K562 (cell line): Measurements from ENCODE around the gene CENPO. TPM values are rescaled to one million over a fixed set of nuclear protein-coding genes. Genes with fewer than 3 reads are reported as not detected.

Experiments used
- ATAC-seq: fragments of 200-7000 bp; cut with Tn5 transposase; 3 replicates; pipeline ENCODE4 v1.9.1; 2020; ENCODE audit warnings: moderate library complexity
- BruUV-seq: library from RNA; stranded (reverse); fragments of 400-500 nt; replicated peaks from 2 replicates; lab custom pipeline; 2021; lab: Mats Ljungman, UMichigan
- CTCF ChIA-PET: fragments of 300-600 bp; formaldehyde crosslinking; extraction: SDS; loops from one replicate; lab custom pipeline; 2021; ENCODE audit warnings: low intra/inter-chr PET ratio; lab: Yijun Ruan, JAX
- POLR2A ChIA-PET: fragments of 300-600, 350-650 bp; sonication (Branson Sonifier 250); formaldehyde crosslinking; extraction: SDS; loops from one replicate; lab custom pipeline; 2021; ENCODE audit warnings: antibody characterized with exemption, inconsistent platforms; lab: Yijun Ruan, JAX
- DNase-seq, 4 experiments: peaks; one replicate each; pipeline versions ENCODE4 v3.0.0 to v3.0.0-alpha.2; 2011 to 2018; ENCODE audit warnings: low spot score in 3 of 4, mixed read lengths in 3 of 4; ENCODE audit errors: extremely low read depth in 1 of 4
- FAIRE-seq: peaks from 2 replicates; lab custom pipeline; 2011; peaks lifted over from hg19 to GRCh38; lab: Jason Lieb, UNC
- H2AFZ ChIP-seq: 2 replicates; pipeline ENCODE4 v1.6.0; 2011; ENCODE audit warnings: low read depth, low read length, control low read depth, inconsistent platforms
- H3K27ac ChIP-seq: fragments of 200-600 bp; 3 replicates; pipeline ENCODE4 v1.8.0; 2011; ENCODE audit warnings: low read depth, mild to moderate bottlenecking, control low read depth, inconsistent platforms, low read length, moderate library complexity, mixed read lengths; ENCODE audit errors: extremely low read depth
- H3K27me3 ChIP-seq, 2 experiments: fragments of 300-600 bp in 1 of 2; 2 replicates in 1 of 2; 3 replicates in 1 of 2; pipeline versions ENCODE4 v1.6.0 to v1.8.0; 2011; ENCODE audit warnings: inconsistent platforms in 2 of 2, low read length in 2 of 2, mild to moderate bottlenecking in 1 of 2, mixed read lengths in 1 of 2, moderate library complexity in 1 of 2; ENCODE audit not compliant: control insufficient read depth in 2 of 2, insufficient read depth in 2 of 2
- H3K36me3 ChIP-seq: fragments of 300-600 bp; 3 replicates; pipeline ENCODE4 v1.8.0; 2011; ENCODE audit warnings: mild to moderate bottlenecking, low read length, inconsistent platforms; ENCODE audit not compliant: control insufficient read depth, insufficient read depth
- H3K4me1 ChIP-seq, 2 experiments: fragments of 200-600 bp in 1 of 2; replicated peaks in 1 of 2; 2 replicates in 1 of 2; 3 replicates in 1 of 2; pipeline versions ENCODE4 v1.5.1 to v1.8.0; 2011; ENCODE audit warnings: inconsistent platforms in 2 of 2, low read length in 2 of 2, mild to moderate bottlenecking in 1 of 2, mixed read lengths in 1 of 2, moderate library complexity in 1 of 2; ENCODE audit not compliant: control insufficient read depth in 2 of 2, insufficient read depth in 2 of 2
- H3K4me2 ChIP-seq: 2 replicates; pipeline ENCODE4 v1.6.1; 2011; ENCODE audit warnings: low read length, control low read depth, inconsistent platforms, mixed read lengths; ENCODE audit not compliant: insufficient read depth
- H3K4me3 ChIP-seq: fragments of 200-600 bp; sonication (generic), shearing (Covaris generic); 2 replicates; pipeline ENCODE4 v1.5.1; 2016; ENCODE audit warnings: control low read depth, inconsistent platforms
- H3K79me2 ChIP-seq: fragments of 200-600 bp; 3 replicates; pipeline ENCODE4 v1.8.0; 2011; ENCODE audit warnings: low read length, inconsistent platforms; ENCODE audit not compliant: control insufficient read depth, insufficient read depth
- H3K9ac ChIP-seq, 2 experiments: 2 replicates each; pipeline versions ENCODE4 v1.6.0 to v1.6.1; 2011; ENCODE audit warnings: low read depth in 2 of 2, low read length in 2 of 2, control low read depth in 1 of 2, inconsistent platforms in 1 of 2, mild to moderate bottlenecking in 1 of 2, mixed read lengths in 1 of 2; ENCODE audit not compliant: insufficient read depth in 1 of 2
- H3K9me1 ChIP-seq: one replicate; pipeline ENCODE4 v1.6.0; 2011; ENCODE audit warnings: inconsistent platforms, mild to moderate bottlenecking, low read length, moderate library complexity; ENCODE audit not compliant: control insufficient read depth, insufficient read depth
- H3K9me3 ChIP-seq: replicated peaks from 2 replicates; pipeline ENCODE4 v1.5.1; 2011; ENCODE audit warnings: low read depth, low read length, inconsistent platforms; ENCODE audit not compliant: control insufficient read depth, insufficient read depth
- H4K20me1 ChIP-seq: replicated peaks from 2 replicates; pipeline ENCODE4 v1.6.1; 2011; ENCODE audit warnings: low read length, inconsistent platforms, mixed read lengths; ENCODE audit not compliant: control insufficient read depth, insufficient read depth
- ATF1 ChIP-seq, 2 experiments: fragments of 450-650 bp in 1 of 2; IDR thresholded peaks; 2 replicates each; pipeline ENCODE4 v1.6.1; 2016; ENCODE audit warnings: missing compliant biosample characterization in 1 of 2, missing genetic modification characterization in 1 of 2
- E2F6 ChIP-seq, 2 experiments: IDR thresholded peaks; 2 replicates each; pipeline ENCODE4 v1.6.1; 2011; ENCODE audit warnings: borderline replicate concordance in 1 of 2, control low read depth in 1 of 2, low read depth in 1 of 2, low read length in 1 of 2, mild to moderate bottlenecking in 1 of 2, mixed read lengths in 1 of 2, moderate library complexity in 1 of 2; ENCODE audit not compliant: insufficient read depth in 1 of 2, insufficient read length in 1 of 2, poor library complexity in 1 of 2, severe bottlenecking in 1 of 2; ENCODE audit errors: extremely low read depth in 1 of 2
- EP400 ChIP-seq: fragments of 450-650 bp; IDR thresholded peaks from 2 replicates; pipeline ENCODE4 v1.6.1; 2017; ENCODE audit warnings: antibody characterized with exemption, mild to moderate bottlenecking, moderate library complexity
- IRF9 ChIP-seq: fragments of 450-650 bp; IDR thresholded peaks from 2 replicates; pipeline ENCODE4 v1.6.1; 2016; ENCODE audit warnings: missing biosample characterization, missing genetic modification characterization
- KLF6 ChIP-seq: fragments of 250-450 bp; sonication (Bioruptor Pico); IDR thresholded peaks from 2 replicates; pipeline ENCODE4 v1.4.0; 2020; ENCODE audit warnings: mild to moderate bottlenecking, moderate library complexity, borderline replicate concordance
- POLR2A ChIP-seq: fragments of 450-650 bp; conservative IDR thresholded peaks from 2 replicates; pipeline ENCODE4 v1.6.1; 2016
- POLR2AphosphoS5 ChIP-seq: IDR thresholded peaks from 2 replicates; pipeline ENCODE4 v1.6.1; 2011; ENCODE audit warnings: mild to moderate bottlenecking, low read depth, low read length, moderate library complexity; ENCODE audit not compliant: control insufficient read depth, insufficient read depth
- SRSF3 ChIP-seq: fragments of 200-400 bp; formaldehyde crosslinking; IDR thresholded peaks from 2 replicates; pipeline ENCODE4 v1.6.1; 2016; ENCODE audit warnings: mild to moderate bottlenecking, low read length, moderate library complexity; ENCODE audit not compliant: insufficient read depth
- ZNF124 ChIP-seq: sonication (generic); formaldehyde crosslinking; IDR thresholded peaks from 2 replicates; pipeline ENCODE4 v1.8.1; 2022; ENCODE audit warnings: missing genetic modification reagents
- ZNF143 ChIP-seq: sonication (generic); formaldehyde crosslinking; IDR thresholded peaks from 2 replicates; pipeline ENCODE4 v1.9.0; 2022; ENCODE audit warnings: mild to moderate bottlenecking, missing genetic modification reagents
- ZNF449 ChIP-seq: fragments of 250-450 bp; sonication (Bioruptor Pico); IDR thresholded peaks from 2 replicates; pipeline ENCODE4 v1.8.0; 2022; ENCODE audit warnings: moderate library complexity, mild to moderate bottlenecking, inconsistent platforms
- WGBS: fragments of 100-300 bp; shearing (Covaris generic); methylation state at CpG from one replicate; pipeline ENCODE4 v1.1.6; 2016; ENCODE audit warnings: low coverage, mixed read lengths; ENCODE audit not compliant: insufficient coverage; ENCODE audit errors: missing lambda C conversion rate; 5-methylcytosine and 5-hydroxymethylcytosine counted together
- in situ Hi-C: fragments of 300-500 bp; cut with MboI; formaldehyde crosslinking; loops from 4 replicates; pipeline ENCODE4 v1.15.0; 2018; ENCODE audit warnings: inconsistent platforms, mixed read lengths
- intact Hi-C: fragments of 100-400 bp; cut with micrococcal nuclease; formaldehyde crosslinking; loops from 2 replicates; pipeline ENCODE4 v1.14.2; 2022
- polyA plus RNA-seq, 8 experiments: library from polyadenylated mRNA; depleted of rRNA in 4 of 8; stranded (reverse) in 5 of 8; unstranded in 3 of 8; fragments of >200 nt; fragmentation: Nextera tagmentation in 2 of 8; fragmentation: Illumina TruSeq in 1 of 8; extraction: Ambion mirVana in 2 of 8; extraction: Trizol in 1 of 8; gene quantifications; 2 replicates each; pipeline versions ENCODE4 v1.2.1 to v1.2.3, GENCODE V29; 2011 to 2014; ENCODE audit warnings: inconsistent platforms in 1 of 8, missing spikeins in 1 of 8
- total RNA-seq, 7 experiments: library from RNA; depleted of rRNA in 6 of 7; stranded (reverse); fragments of >200 nt in 6 of 7; fragmentation: Illumina TruSeq in 2 of 7; extraction: Trizol in 2 of 7; gene quantifications; 2 replicates each; pipeline versions ENCODE4 v1.2.1 to v1.2.3, GENCODE V29; 2011 to 2021; ENCODE audit warnings: low replicate concordance in 1 of 7
- TF ChIP-seq, protein P1 (sequence below): IDR thresholded peaks from 2 replicates; pipeline ENCODE4 v1.6.1; 2016; ENCODE audit warnings: missing genetic modification characterization, missing compliant biosample characterization
- TF ChIP-seq, protein P2 (sequence below), 3 experiments: IDR thresholded peaks in 2 of 3; conservative IDR thresholded peaks in 1 of 3; 2 replicates each; pipeline ENCODE4 v1.5.1; 2011 to 2012; ENCODE audit warnings: low read length in 3 of 3, mild to moderate bottlenecking in 3 of 3, control low read depth in 2 of 3, improper control_type of control experiment in 1 of 3, inconsistent platforms in 1 of 3, low read depth in 1 of 3, mixed read lengths in 1 of 3, moderate library complexity in 1 of 3; ENCODE audit not compliant: insufficient read depth in 2 of 3

CENPO gene
- total and polyA plus RNA-seq, 9 of the 15 experiments (the other 6 are each of a cell fraction or from before 2014, with no cell fraction given), result 30.6 to 59.4 (median 38.9) TPM

DNA sequence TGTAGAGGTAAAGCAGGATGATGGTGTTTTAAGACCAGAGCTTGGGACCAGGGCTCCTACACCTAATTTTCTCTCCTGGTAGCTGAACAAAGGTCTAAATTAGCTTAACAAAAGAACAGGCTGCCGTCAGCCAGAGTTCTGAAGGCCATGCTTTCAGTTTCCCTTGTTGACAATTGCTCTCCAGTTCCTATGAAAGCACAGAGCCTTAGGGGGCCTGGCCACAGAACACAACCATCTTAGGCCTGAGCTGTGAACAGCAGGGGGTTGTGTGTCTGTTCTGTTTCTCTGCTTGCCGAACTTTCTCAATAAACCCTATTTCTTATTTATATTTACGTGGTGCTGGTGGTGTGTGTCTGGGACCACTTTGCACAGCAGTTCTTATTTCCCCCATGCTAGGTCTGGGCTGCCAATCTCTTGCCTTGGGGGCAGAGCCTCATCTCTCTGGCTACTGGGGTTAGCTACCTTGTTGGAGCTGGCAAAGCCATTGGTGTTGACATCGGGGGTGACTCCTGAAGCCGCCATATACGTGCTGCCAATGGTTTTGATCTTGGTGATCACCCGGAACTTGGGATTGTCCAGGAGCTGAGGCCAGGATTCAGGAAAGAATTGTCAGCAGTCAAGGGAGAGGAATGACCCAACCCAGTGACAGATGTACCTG is 29.0 kb downstream of the CENPO start:
- Histone ChIP-seq H3K9me1 (no peaks in the 10 kb centered on the region), H3K9me3 (no peaks in the 10 kb centered on the region), H4K20me1 (0 out of 2 replicates have a peak, but pooled peaks cover 2% of the 10 kb centered on the region), H3K27ac (no peak overlapping the region), H3K79me2 (no peaks in the 10 kb centered on the region; the same call in 1 of the 3 replicates), H3K4me1 (peaks cover 5 to 14% of the 10 kb centered on the region in 2 experiments; a peak in 4 of 5 replicates), H3K9ac (no peak overlapping the region), H3K36me3 (peaks cover 96% of the 10 kb centered on the region), H3K4me3 (no peak overlapping the region), H3K4me2 (no peak overlapping the region), H2AFZ (no peak overlapping the region), H3K27me3 (no peaks in the 10 kb centered on the region)
- ChIA-PET CTCF (no interaction called here), POLR2A (interaction anchor here (0.7 to 1.8 kb wide), 7 partner anchors 9 to 516 kb away, joined by 3 to 6 read pairs (median 3); no protein-coding TSS in a partner anchor)
- BruUV-seq, result no TSS peak
- no peak for FAIRE-seq
- WGBS, result 88% methylated on average over 7 of the region's 7 CpGs
- TF ChIP-seq SRSF3 (no peak), ATF1 (CRISPR knock-in tag; IDR thresholded peaks at IDR 0.05) (no peak), ATF1 (tag; IDR thresholded peaks at IDR 0.05) (no peak), KLF6 (CRISPR knock-in tag) (no peak), ZNF143 (no peak), POLR2A (0 out of 2 replicates have a peak, but pooled peaks have one; percentile 2), ZNF449 (CRISPR knock-in tag) (no peak), IRF9 (tag) (no peak), POLR2AphosphoS5 (0 out of 2 replicates have a peak, but pooled peaks have one; percentile 27), E2F6 (IDR thresholded peaks at IDR 0.05; ENCODE audit: borderline replicate concordance in 1 of 2, extremely low read depth in 1 of 2, insufficient read depth in 1 of 2, insufficient read length in 1 of 2, low read depth in 1 of 2, low read length in 1 of 2, poor library complexity in 1 of 2, severe bottlenecking in 1 of 2) (no peak), ZNF124 (CRISPR knock-in tag) (no peak), EP400 (no peak)
- TF ChIP-seq, protein P1, sequence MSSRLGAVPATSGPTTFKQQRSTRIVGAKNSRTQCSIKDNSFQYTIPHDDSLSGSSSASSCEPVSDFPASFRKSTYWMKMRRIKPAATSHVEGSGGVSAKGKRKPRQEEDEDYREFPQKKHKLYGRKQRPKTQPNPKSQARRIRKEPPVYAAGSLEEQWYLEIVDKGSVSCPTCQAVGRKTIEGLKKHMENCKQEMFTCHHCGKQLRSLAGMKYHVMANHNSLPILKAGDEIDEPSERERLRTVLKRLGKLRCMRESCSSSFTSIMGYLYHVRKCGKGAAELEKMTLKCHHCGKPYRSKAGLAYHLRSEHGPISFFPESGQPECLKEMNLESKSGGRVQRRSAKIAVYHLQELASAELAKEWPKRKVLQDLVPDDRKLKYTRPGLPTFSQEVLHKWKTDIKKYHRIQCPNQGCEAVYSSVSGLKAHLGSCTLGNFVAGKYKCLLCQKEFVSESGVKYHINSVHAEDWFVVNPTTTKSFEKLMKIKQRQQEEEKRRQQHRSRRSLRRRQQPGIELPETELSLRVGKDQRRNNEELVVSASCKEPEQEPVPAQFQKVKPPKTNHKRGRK (tag), result no peak
- TF ChIP-seq, protein P2, sequence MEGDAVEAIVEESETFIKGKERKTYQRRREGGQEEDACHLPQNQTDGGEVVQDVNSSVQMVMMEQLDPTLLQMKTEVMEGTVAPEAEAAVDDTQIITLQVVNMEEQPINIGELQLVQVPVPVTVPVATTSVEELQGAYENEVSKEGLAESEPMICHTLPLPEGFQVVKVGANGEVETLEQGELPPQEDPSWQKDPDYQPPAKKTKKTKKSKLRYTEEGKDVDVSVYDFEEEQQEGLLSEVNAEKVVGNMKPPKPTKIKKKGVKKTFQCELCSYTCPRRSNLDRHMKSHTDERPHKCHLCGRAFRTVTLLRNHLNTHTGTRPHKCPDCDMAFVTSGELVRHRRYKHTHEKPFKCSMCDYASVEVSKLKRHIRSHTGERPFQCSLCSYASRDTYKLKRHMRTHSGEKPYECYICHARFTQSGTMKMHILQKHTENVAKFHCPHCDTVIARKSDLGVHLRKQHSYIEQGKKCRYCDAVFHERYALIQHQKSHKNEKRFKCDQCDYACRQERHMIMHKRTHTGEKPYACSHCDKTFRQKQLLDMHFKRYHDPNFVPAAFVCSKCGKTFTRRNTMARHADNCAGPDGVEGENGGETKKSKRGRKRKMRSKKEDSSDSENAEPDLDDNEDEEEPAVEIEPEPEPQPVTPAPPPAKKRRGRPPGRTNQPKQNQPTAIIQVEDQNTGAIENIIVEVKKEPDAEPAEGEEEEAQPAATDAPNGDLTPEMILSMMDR (IDR thresholded peaks at IDR 0.05 in 2 of 3, conservative IDR thresholded peaks at IDR 0.05 in 1 of 3; ENCODE audit: insufficient read depth in 2 of 3, low read depth in 1 of 3, low read length in 3 of 3), result no peak
- in situ Hi-C loops, result no loop called here
- intact Hi-C loops, result no loop called here
- no peak for DNase-seq
- ATAC-seq, result no peak
